H1 (cell line): ENCODE data around the gene CHMP4B. TPM values are rescaled to one million over a fixed set of nuclear protein-coding genes. Genes with fewer than 3 reads are reported as not detected.

Source experiments
- POLR2AphosphoS5 ChIP-seq: IDR thresholded peaks from 2 replicates; pipeline ENCODE4 v1.6.1; 2011; ENCODE audit warnings: low read depth, low read length
- polyA plus RNA-seq, 7 experiments: library from polyadenylated mRNA; depleted of rRNA in 3 of 7; stranded (reverse) in 5 of 7; unstranded in 2 of 7; fragments of >200 nt in 5 of 7; fragments of 200-250 nt in 2 of 7; gene quantifications; 1 replicate in 5 of 7; 2 replicates in 1 of 7; 4 replicates in 1 of 7; pipeline versions ENCODE4 v1.2.1 to v1.2.3, GENCODE V29; 2011 to 2013; ENCODE audit warnings: missing spikeins in 2 of 7, mixed read lengths in 2 of 7
- total RNA-seq: library from RNA; stranded (reverse); fragmentation: NEBNext Ultra II Directional; extraction: Animal tissue kit (Norgen Biotek cat#: 25700); gene quantifications from 2 replicates; pipeline ENCODE4 v1.2.1, GENCODE V29; 2021

CHMP4B gene
- total and polyA plus RNA-seq, 2 of the 8 experiments (the other 6 are each of a cell fraction or from before 2014, with no cell fraction given): 38.6 to 66.3 TPM

- no peak for TF ChIP-seq POLR2AphosphoS5
Measured at GRCh38 chr20:33788351-33789049, 22.6 kb upstream of the CHMP4B start (continued).
